Heart right ventricle (tissue), 16 donors: ENCODE results near the gene PRDM16. TPM values are rescaled to one million over a fixed set of nuclear protein-coding genes. Genes with fewer than 3 reads are reported as not detected.

Experiments
- ATAC-seq, 8 donors: fragments of 200-7000 bp; cut with Tn5 transposase; one replicate each; pipeline ENCODE4 v1.9.1; 2020; ENCODE audit warnings: mild to moderate bottlenecking in 8 of 8, moderate library complexity in 8 of 8, moderate number of reproducible peaks in 1 of 8
- DNase-seq, 2 donors: peaks; one replicate each; pipeline ENCODE4 v3.0.0-alpha.2; 2020
- H3K27ac ChIP-seq, 10 donors: fragments of 200-600 bp; sonication (generic) in 2 of 10; one replicate each; pipeline versions ENCODE4 v1.5.0 to v1.8.0; 2020 to 2022; ENCODE audit warnings: mild to moderate bottlenecking in 3 of 10
- H3K27me3 ChIP-seq, 7 donors: fragments of 200-600 bp; one replicate each; pipeline ENCODE4 v1.8.0; 2021 to 2022; ENCODE audit warnings: mild to moderate bottlenecking in 2 of 7
- H3K36me3 ChIP-seq, 9 donors: fragments of 200-600 bp; sonication (generic) in 1 of 9; one replicate each; pipeline versions ENCODE4 v1.5.0 to v1.8.0; 2020 to 2022; ENCODE audit warnings: mild to moderate bottlenecking in 2 of 9
- H3K4me1 ChIP-seq, 9 donors: fragments of 200-600 bp; sonication (generic) in 1 of 9; one replicate each; pipeline versions ENCODE4 v1.5.0 to v1.8.0; 2020 to 2022; ENCODE audit warnings: mild to moderate bottlenecking in 4 of 9
- H3K4me3 ChIP-seq, 10 donors: fragments of 200-600 bp; sonication (generic) in 2 of 10; one replicate each; pipeline versions ENCODE4 v1.5.0 to v1.8.0; 2020 to 2022; ENCODE audit warnings: mild to moderate bottlenecking in 7 of 10, moderate library complexity in 2 of 10
- H3K9me3 ChIP-seq, 11 donors: fragments of 200-600 bp in 10 of 11; sonication (generic) in 2 of 11; one replicate each; pipeline versions ENCODE4 v1.5.0 to v1.8.0; 2013 to 2022; ENCODE audit warnings: mild to moderate bottlenecking in 2 of 11, control low read depth in 1 of 11, moderate library complexity in 1 of 11
- WGBS, 2 donors: extraction: QIAGEN DNeasy Blood & Tissue Kit; methylation state at CpG; one replicate each; pipeline ENCODE4 v1.1.7; 2013; ENCODE audit warnings: inconsistent platforms in 1 of 2; 5-methylcytosine and 5-hydroxymethylcytosine counted together
- intact Hi-C, 10 donors: fragments of 100-400 bp; cut with DNase I; formaldehyde crosslinking; loops; one replicate each; pipeline versions ENCODE4 v1.11.1 to v1.14.2; 2022
- polyA plus RNA-seq, 2 donors: library from polyadenylated mRNA; stranded (reverse); fragments of 200-250 nt; gene quantifications; one replicate each; pipeline ENCODE4 v1.2.3, GENCODE V29; 2013
- total RNA-seq, 10 donors: library from RNA; stranded (reverse); fragmentation: NEBNext Ultra II Directional in 3 of 10; extraction: Animal tissue kit (Norgen Biotek cat#: 25700) in 3 of 10; gene quantifications; one replicate each; pipeline versions ENCODE4 v1.2.1 to v1.2.4, GENCODE V29; 2021 to 2023
- TF ChIP-seq, protein P1 (sequence below), 9 donors: fragments of 200-600 bp; sonication (generic) in 2 of 9; IDR thresholded peaks; one replicate each; pipeline versions ENCODE4 v1.5.0 to v1.8.0; 2021 to 2022; ENCODE audit warnings: antibody characterized with exemption in 9 of 9, mild to moderate bottlenecking in 5 of 9, moderate library complexity in 1 of 9
- donor health status: Arrhythmogenic right ventricular cardiomyopathy.
- donor health status: ischemic (EF 13 %, LVEDD 7.1; RV severe dilation, severe dysfunction).
- donor health status: healthy with polysubstance abuse.
- donor health status: DM: no; HTN: yes; CAD: no.
- donor health status: DM: no; HTN: no; CAD: no.
- donor health status: ischemic (EF 25% LVEDD 6.9; RV normal size, moderate dysfunction).
- donor health status: ischemic (EF 25% LVEDD 5.7; RV mildly dilated, moderate dysfunction).
- donor health status: healthy.
- donor health status: DM: yes; HTN: yes; CAD: no.
- donor health status: Ischemic cardiomyopathy.
- donor health status: ischemic (EF 35%, LVEDD 5.7; RV mildly dilated, moderate dysfunction).
- donor health status: nonischemic (EF 11% LVEDD 7.7; RV severe dilation, severe dysfunction).
- donor health status: DM: yes; HTN: yes; CAD: no.
- donor health status: PGD.
- donor health status: ischemic (EF 29% LVEDD 5.4; RV normal size, mild dysfunction).
- donor health status: nonischemic (EF 23%, LVEDD 6.1; RV moderate dilation, normal function).

Gene PRDM16
- total and polyA plus RNA-seq, 12 donors = 4.1 to 25.9 (median 14.8) TPM

DNA sequence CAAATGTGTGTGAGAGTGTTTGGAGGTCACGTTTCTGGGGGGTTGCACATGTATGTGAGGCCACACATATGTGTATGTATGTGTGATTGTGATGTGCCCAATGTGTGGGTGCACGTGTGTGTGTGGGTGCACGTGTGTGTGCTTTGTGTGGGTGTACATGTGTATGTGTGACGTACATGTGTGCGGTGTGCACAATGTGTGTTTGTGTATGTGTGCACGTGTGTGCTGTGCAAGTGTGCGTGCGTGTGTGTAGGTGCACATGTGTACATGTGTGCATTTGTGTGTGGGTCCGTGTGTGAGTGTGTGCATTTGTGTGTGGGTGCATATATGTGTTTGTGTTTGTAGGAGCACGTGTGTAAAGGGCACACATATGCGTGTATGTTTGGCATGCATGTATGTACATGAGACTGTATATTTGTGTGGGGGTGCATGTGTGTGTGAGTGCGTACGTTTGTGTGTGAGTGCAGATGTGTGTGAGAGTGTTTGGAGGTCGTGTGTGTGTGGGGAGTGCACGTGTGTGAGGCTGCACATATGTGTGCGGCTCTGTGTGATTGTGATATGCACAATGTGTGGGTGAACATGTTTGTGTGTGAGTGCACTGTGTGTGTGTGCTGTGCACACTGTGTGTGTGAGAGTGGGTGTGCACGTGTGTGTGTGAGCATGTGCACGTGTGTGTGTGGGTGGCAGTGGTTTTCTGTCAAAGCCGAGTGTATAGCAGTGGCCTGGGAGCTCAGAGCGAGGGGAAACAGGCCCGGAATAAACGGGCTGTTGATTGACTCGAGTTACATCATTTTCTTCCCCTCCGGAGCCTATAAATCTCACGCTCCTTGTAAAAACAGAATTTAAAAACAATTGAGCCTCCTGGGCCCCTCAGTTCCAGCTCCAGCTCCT is 252.8 kb downstream of the PRDM16 start:
- WGBS, 2 donors = 73 to 80% methylated on average over 25 of the region's 25 CpGs
- no peak for DNase-seq
- Histone ChIP-seq H3K4me3 (no peak overlapping the region), H3K4me1 (peaks cover 14 to 44% (median 22%) of the 10 kb centered on the region in 9 donors), H3K27ac (no peak overlapping the region), H3K9me3 (peaks cover 0 to 3% (median 0%) of the 10 kb centered on the region in 11 donors), H3K36me3 (no peaks in the 10 kb centered on the region), H3K27me3 (peaks cover 0 to 29% (median 12%) of the 10 kb centered on the region in 7 donors)
- ATAC-seq = no peak
- TF ChIP-seq, protein P1, sequence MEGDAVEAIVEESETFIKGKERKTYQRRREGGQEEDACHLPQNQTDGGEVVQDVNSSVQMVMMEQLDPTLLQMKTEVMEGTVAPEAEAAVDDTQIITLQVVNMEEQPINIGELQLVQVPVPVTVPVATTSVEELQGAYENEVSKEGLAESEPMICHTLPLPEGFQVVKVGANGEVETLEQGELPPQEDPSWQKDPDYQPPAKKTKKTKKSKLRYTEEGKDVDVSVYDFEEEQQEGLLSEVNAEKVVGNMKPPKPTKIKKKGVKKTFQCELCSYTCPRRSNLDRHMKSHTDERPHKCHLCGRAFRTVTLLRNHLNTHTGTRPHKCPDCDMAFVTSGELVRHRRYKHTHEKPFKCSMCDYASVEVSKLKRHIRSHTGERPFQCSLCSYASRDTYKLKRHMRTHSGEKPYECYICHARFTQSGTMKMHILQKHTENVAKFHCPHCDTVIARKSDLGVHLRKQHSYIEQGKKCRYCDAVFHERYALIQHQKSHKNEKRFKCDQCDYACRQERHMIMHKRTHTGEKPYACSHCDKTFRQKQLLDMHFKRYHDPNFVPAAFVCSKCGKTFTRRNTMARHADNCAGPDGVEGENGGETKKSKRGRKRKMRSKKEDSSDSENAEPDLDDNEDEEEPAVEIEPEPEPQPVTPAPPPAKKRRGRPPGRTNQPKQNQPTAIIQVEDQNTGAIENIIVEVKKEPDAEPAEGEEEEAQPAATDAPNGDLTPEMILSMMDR (IDR thresholded peaks at IDR 0.05) = no peak
- intact Hi-C loops = no loop called here

- no peak overlapping the region for H3K4me3 ChIP-seq
- 85 to 87% methylated on average over 17 of the region's 17 CpGs for WGBS, 2 donors
- DNase-seq (no peak), ATAC-seq (peak in 1 of 8 donors; percentile 3)
- TF ChIP-seq, protein P1 (IDR thresholded peaks at IDR 0.05) = no peak
- peaks cover 14 to 47% (median 22%) of the 10 kb centered on the region in 9 donors for H3K4me1 ChIP-seq
- no peaks in the 10 kb centered on the region for H3K9me3 ChIP-seq
- H3K36me3 ChIP-seq = no peaks in the 10 kb centered on the region
- intact Hi-C loops = no loop called here
- H3K27ac ChIP-seq = peak overlapping the region in 6 of 10 donors; percentile 31 to 71 (median 61)
- peaks cover 0 to 29% (median 12%) of the 10 kb centered on the region in 7 donors for H3K27me3 ChIP-seq
Measured at GRCh38 chr1:3322450-3323020, 253.5 kb downstream of the PRDM16 start.

GRCh38 chr1:3323021-3323795 is 254.2 kb downstream of the PRDM16 start:
- intact Hi-C loops = no loop called here
- DNase-seq = peak in 1 of 2 donors; percentile 52
- Histone ChIP-seq H3K27ac (peak overlapping the region in 8 of 10 donors; percentile 30 to 71 (median 50)), H3K4me1 (peaks cover 14 to 54% (median 24%) of the 10 kb centered on the region in 9 donors), H3K27me3 (peaks cover 0 to 29% (median 12%) of the 10 kb centered on the region in 7 donors), H3K36me3 (no peaks in the 10 kb centered on the region), H3K4me3 (no peak overlapping the region), H3K9me3 (no peaks in the 10 kb centered on the region)
- ATAC-seq = peak; percentile 44 to 78 (median 66)
- TF ChIP-seq, protein P1 (IDR thresholded peaks at IDR 0.05) = no peak
- 24 to 26% methylated on average over 40 of the region's 40 CpGs for WGBS, 2 donors
